GM21515 (cell line): Measurements from ENCODE around the gene PLXNA2.

Experiments used
- ATAC-seq: cut with Tn5 transposase; IDR thresholded peaks from one replicate; pipeline ENCODE4 v1.9.1; 2021; ENCODE audit not compliant: unreplicated experiment

Gene PLXNA2

GRCh38 chr1:208149776-208150514 is 94.2 kb downstream of the PLXNA2 start:
- ATAC-seq: no peak

GRCh38 chr1:208149213-208149612 is 95.0 kb downstream of the PLXNA2 start:
- no peak for ATAC-seq

- no peak for ATAC-seq
These were observed 95.8 kb downstream of the PLXNA2 start for GRCh38 chr1:208148380-208148779.

GRCh38 chr1:208146650-208147049 is 97.5 kb downstream of the PLXNA2 start:
- no peak for ATAC-seq

- ATAC-seq: no peak
These were observed 99.0 kb downstream of the PLXNA2 start for GRCh38 chr1:208145167-208145566.

- ATAC-seq: no peak
These were observed 101.4 kb downstream of the PLXNA2 start for GRCh38 chr1:208142590-208143382.

GRCh38 chr1:208141610-208142192 is 102.5 kb downstream of the PLXNA2 start:
- ATAC-seq: no peak

GRCh38 chr1:208139434-208140045 is 104.6 kb downstream of the PLXNA2 start:
- no peak for ATAC-seq

GRCh38 chr1:208137193-208137592 is 107.0 kb downstream of the PLXNA2 start:
- ATAC-seq: no peak

- no peak for ATAC-seq
These were observed 107.6 kb downstream of the PLXNA2 start for GRCh38 chr1:208136459-208137182.

GRCh38 chr1:208135354-208135753 is 108.8 kb downstream of the PLXNA2 start:
- ATAC-seq: no peak

- ATAC-seq: no peak
These were observed 109.7 kb downstream of the PLXNA2 start for GRCh38 chr1:208134491-208134890.

GRCh38 chr1:208133355-208133754 is 110.8 kb downstream of the PLXNA2 start:
- ATAC-seq: no peak

GRCh38 chr1:208132287-208132882 is 111.8 kb downstream of the PLXNA2 start:
- peak; percentile 92 for ATAC-seq

- ATAC-seq: peak; percentile 27
These were observed 112.4 kb downstream of the PLXNA2 start for GRCh38 chr1:208131621-208132286.

- no peak for ATAC-seq
These were observed 114.7 kb downstream of the PLXNA2 start for GRCh38 chr1:208129487-208129886.

- no peak for ATAC-seq
These were observed 115.1 kb downstream of the PLXNA2 start for GRCh38 chr1:208129060-208129459.

GRCh38 chr1:208127792-208128529 is 116.2 kb downstream of the PLXNA2 start:
- ATAC-seq: no peak

GRCh38 chr1:208127284-208127683 is 116.9 kb downstream of the PLXNA2 start:
- ATAC-seq: no peak
